ENCODE measurements around the gene TRAP1.
A peak's percentile ranks its signal among the peaks of the same experiment; 100 is the strongest.
"Not testable (repeated sequence)": the region's sequence is repeated elsewhere in the genome, so short reads cannot be mapped to it uniquely, and the experiment has no call there.

The TRAP1 gene

GRCh38 chr16:3612510-3613466, 104.5 kb downstream of the TRAP1 start:
- TF ChIP-seq, protein P1, sequence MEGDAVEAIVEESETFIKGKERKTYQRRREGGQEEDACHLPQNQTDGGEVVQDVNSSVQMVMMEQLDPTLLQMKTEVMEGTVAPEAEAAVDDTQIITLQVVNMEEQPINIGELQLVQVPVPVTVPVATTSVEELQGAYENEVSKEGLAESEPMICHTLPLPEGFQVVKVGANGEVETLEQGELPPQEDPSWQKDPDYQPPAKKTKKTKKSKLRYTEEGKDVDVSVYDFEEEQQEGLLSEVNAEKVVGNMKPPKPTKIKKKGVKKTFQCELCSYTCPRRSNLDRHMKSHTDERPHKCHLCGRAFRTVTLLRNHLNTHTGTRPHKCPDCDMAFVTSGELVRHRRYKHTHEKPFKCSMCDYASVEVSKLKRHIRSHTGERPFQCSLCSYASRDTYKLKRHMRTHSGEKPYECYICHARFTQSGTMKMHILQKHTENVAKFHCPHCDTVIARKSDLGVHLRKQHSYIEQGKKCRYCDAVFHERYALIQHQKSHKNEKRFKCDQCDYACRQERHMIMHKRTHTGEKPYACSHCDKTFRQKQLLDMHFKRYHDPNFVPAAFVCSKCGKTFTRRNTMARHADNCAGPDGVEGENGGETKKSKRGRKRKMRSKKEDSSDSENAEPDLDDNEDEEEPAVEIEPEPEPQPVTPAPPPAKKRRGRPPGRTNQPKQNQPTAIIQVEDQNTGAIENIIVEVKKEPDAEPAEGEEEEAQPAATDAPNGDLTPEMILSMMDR (conservative IDR thresholded peaks at IDR 0.05) = no peak
- H3K27ac ChIP-seq = peak overlapping the region; percentile 68; the same call in 1 of the 2 replicates

DNA sequence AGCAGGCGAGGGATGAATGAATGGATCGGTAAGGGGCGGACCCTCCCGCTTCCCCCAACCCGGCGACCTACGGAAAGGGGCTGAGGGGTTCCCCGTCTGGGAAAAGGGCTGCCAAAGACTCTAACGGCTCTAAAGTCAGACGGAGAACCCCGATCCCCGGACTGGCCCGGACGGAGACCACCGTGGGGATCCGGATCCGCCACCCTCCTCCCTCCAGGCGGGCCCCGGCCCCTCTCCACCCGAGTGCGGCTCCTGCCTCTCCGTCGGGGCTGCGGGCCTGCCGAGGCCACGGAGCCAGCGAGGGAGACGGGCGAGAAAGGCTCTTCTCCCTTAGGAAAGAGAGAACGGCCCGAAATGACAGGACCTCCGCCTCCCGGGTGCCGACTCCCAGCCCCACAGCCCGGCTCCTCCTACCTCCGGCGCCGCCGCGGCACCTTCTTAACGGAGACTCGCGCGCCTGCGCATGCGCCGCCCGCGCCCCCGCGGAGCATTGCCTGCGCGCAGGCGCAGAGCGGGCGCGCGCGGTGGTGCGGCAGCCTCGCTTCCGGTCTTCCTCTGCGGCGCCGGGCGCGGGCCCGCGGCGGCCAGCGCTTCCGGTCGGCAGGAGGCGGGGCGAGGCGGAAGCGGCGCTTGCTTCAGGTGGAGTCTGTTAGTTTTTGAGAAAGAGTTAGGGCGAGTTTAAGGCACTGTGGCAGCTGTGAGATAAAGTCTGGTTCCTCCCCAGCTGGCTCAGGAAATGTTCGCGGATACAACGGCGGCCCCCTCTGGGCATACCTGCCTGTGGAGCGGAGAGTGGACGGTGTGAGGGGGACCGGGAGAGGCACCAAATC, 106.0 kb downstream of the TRAP1 start, which contains the start of gene SLX4:
Gene SLX4 (minus strand): TSS at position 461 of the 830 bp plus-strand sequence. CDS start 2,642 bp downstream, outside the sequence.
- H3K27ac ChIP-seq = peak within 1 kb of the TSS; percentile 68
- TF ChIP-seq, protein P1 (conservative IDR thresholded peaks at IDR 0.05) = no peak

DNA sequence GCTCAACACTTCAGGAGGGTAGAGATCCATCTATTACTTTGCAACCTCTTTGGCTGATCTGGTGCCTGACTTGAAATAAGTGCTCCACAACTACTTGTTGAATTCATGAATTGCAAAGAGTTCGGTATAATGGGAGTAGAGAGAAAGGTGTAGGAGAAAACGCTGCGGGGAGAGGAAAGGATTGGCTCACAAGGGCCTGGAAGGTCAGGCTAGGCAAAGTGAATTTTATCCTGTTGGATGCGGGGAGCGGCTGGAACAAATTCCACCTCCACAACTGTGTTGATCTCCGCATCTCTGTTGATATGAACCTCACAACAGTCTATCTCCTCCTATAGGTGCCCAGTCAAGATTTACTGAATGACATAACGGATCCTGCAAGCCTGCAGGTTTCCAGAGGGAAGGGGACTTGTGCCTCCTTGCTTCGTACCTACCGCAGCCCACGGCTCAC, 106.6 kb downstream of the TRAP1 start:
- peak overlapping the region; percentile 68 for H3K27ac ChIP-seq
- TF ChIP-seq, protein P1 (conservative IDR thresholded peaks at IDR 0.05) = no peak

GRCh38 chr16:3609895-3610697, 107.2 kb downstream of the TRAP1 start:
- TF ChIP-seq, protein P1 (conservative IDR thresholded peaks at IDR 0.05) = no peak
- H3K27ac ChIP-seq = peak overlapping the region; percentile 68

- not testable (repeated sequence) for H3K27ac ChIP-seq
Observed at GRCh38 chr16:3608976-3609375, 108.3 kb downstream of the TRAP1 start.

DNA sequence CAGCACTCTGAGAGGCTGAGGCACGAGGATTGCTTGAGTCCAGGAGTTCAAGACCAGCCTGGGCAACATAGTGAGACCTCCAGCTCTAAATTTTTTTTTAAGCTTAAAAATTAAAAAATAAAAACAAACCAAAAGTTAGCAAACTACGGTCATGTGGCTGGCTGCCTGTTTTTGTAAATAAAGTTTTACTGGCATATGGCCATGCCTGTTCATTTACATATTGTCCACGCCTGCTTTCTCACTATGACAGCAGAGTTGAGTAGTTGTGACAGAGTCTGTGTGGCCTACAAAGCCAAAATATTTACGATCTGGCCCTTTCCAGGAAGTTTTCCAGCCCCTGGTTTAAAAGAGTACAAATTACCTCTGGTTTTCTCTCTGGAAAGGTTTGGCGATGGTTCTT, 109.3 kb downstream of the TRAP1 start:
- TF ChIP-seq, protein P1 (conservative IDR thresholded peaks at IDR 0.05) = no peak
- no peak overlapping the region for H3K27ac ChIP-seq

Data from VCaP (cell line).